ENCODE results near the gene DMD. TPM values are rescaled to one million over a fixed set of nuclear protein-coding genes. Genes with fewer than 3 reads are reported as not detected.

DMD gene
- polyA plus RNA-seq, 3 donors: 0.23 TPM; not detected in 2

GRCh38 chrX:31854716-31855115, 1356.6 kb downstream of the DMD start:
- H3K4me1 Mint-ChIP-seq: no peaks in the 10 kb centered on the region
- Histone ChIP-seq H3K79me2 (ENCODE audit: insufficient read depth, low read length) (no peaks in the 10 kb centered on the region), H3K36me3 (replicated peaks in 1 of 2; ENCODE audit: control insufficient read depth in 1 of 2, insufficient read depth in 2 of 2, low read length in 2 of 2) (no peaks in the 10 kb centered on the region), H3K9ac (ENCODE audit: insufficient read depth, low read length, poor library complexity, severe bottlenecking) (no peak overlapping the region), H3K4me3 (replicated peaks in 1 of 3; ENCODE audit: low read depth in 2 of 3, low read length in 3 of 3) (no peak overlapping the region), H3K4me1 (ENCODE audit: control insufficient read depth in 1 of 2, insufficient read depth in 2 of 2, low read length in 2 of 2) (no peaks in the 10 kb centered on the region), H3K4me2 (replicated peaks; ENCODE audit: extremely low read depth, low read length, poor library complexity, severe bottlenecking) (no peak overlapping the region), H3K27ac (ENCODE audit: low read depth in 1 of 2, low read length in 2 of 2) (no peak overlapping the region), H2AFZ (ENCODE audit: insufficient read depth, low read depth, low read length, poor library complexity, severe bottlenecking) (no peak overlapping the region), H3K27me3 (ENCODE audit: control insufficient read depth in 2 of 2, insufficient read depth in 2 of 2, low read length in 2 of 2) (no peaks in the 10 kb centered on the region), H4K20me1 (ENCODE audit: insufficient read depth, low read length) (no peaks in the 10 kb centered on the region), H3K9me3 (replicated peaks in 1 of 2; ENCODE audit: control insufficient read depth in 1 of 2, insufficient read depth in 1 of 2, low read length in 2 of 2) (no peaks in the 10 kb centered on the region)
- H3K27me3 Mint-ChIP-seq (ENCODE audit: low read depth in 3 of 3): peaks cover 0 to 3% (median 1%) of the 10 kb centered on the region in 3 donors
- intact Hi-C loops (cut with micrococcal nuclease): no loop called here
- H3K4me3 Mint-ChIP-seq: no peak overlapping the region
- WGBS (ENCODE audit: insufficient coverage): no CpG with 5 or more reads among the region's 5 CpGs
- DNase-seq: no peak
- no peaks in the 10 kb centered on the region for H3K36me3 Mint-ChIP-seq
- TF ChIP-seq, protein P1, sequence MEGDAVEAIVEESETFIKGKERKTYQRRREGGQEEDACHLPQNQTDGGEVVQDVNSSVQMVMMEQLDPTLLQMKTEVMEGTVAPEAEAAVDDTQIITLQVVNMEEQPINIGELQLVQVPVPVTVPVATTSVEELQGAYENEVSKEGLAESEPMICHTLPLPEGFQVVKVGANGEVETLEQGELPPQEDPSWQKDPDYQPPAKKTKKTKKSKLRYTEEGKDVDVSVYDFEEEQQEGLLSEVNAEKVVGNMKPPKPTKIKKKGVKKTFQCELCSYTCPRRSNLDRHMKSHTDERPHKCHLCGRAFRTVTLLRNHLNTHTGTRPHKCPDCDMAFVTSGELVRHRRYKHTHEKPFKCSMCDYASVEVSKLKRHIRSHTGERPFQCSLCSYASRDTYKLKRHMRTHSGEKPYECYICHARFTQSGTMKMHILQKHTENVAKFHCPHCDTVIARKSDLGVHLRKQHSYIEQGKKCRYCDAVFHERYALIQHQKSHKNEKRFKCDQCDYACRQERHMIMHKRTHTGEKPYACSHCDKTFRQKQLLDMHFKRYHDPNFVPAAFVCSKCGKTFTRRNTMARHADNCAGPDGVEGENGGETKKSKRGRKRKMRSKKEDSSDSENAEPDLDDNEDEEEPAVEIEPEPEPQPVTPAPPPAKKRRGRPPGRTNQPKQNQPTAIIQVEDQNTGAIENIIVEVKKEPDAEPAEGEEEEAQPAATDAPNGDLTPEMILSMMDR (IDR thresholded peaks at IDR 0.05): no peak
- H3K27ac Mint-ChIP-seq: no peak overlapping the region
- H3K9me3 Mint-ChIP-seq: peaks cover 0 to 4% (median 0%) of the 10 kb centered on the region in 7 donors

- H3K9ac ChIP-seq (ENCODE audit: insufficient read depth, low read length, poor library complexity, severe bottlenecking): no peak overlapping the region
- TF ChIP-seq, protein P1 (IDR thresholded peaks at IDR 0.05): no peak
- H3K36me3 ChIP-seq (replicated peaks in 1 of 2; ENCODE audit: control insufficient read depth in 1 of 2, insufficient read depth in 2 of 2, low read length in 2 of 2): no peaks in the 10 kb centered on the region
- H3K4me3 ChIP-seq (replicated peaks in 1 of 3; ENCODE audit: low read depth in 2 of 3, low read length in 3 of 3): no peak overlapping the region
- Mint-ChIP-seq H3K4me1 (no peaks in the 10 kb centered on the region), H3K9me3 (peaks cover 0 to 4% (median 0%) of the 10 kb centered on the region in 7 donors), H3K36me3 (no peaks in the 10 kb centered on the region), H3K27ac (peak overlapping the region in 1 of 7 donors; percentile 0), H3K27me3 (ENCODE audit: low read depth in 3 of 3) (peaks cover 0 to 5% (median 1%) of the 10 kb centered on the region in 3 donors), H3K4me3 (no peak overlapping the region)
- H2AFZ ChIP-seq (ENCODE audit: insufficient read depth, low read depth, low read length, poor library complexity, severe bottlenecking): no peak overlapping the region
- no peaks in the 10 kb centered on the region for H4K20me1 ChIP-seq (ENCODE audit: insufficient read depth, low read length)
- no CpG with 5 or more reads among the region's 1 CpG for WGBS (ENCODE audit: insufficient coverage)
- H3K4me2 ChIP-seq (replicated peaks; ENCODE audit: extremely low read depth, low read length, poor library complexity, severe bottlenecking): no peak overlapping the region
- H3K27ac ChIP-seq (ENCODE audit: low read depth in 1 of 2, low read length in 2 of 2): no peak overlapping the region
- no peaks in the 10 kb centered on the region for H3K4me1 ChIP-seq (ENCODE audit: control insufficient read depth in 1 of 2, insufficient read depth in 2 of 2, low read length in 2 of 2)
- no peaks in the 10 kb centered on the region for H3K9me3 ChIP-seq (replicated peaks in 1 of 2; ENCODE audit: control insufficient read depth in 1 of 2, insufficient read depth in 1 of 2, low read length in 2 of 2)
- H3K27me3 ChIP-seq (ENCODE audit: control insufficient read depth in 2 of 2, insufficient read depth in 2 of 2, low read length in 2 of 2): no peaks in the 10 kb centered on the region
- DNase-seq: no peak
- H3K79me2 ChIP-seq (ENCODE audit: insufficient read depth, low read length): no peaks in the 10 kb centered on the region
- intact Hi-C loops (cut with micrococcal nuclease): no loop called here
Observed at GRCh38 chrX:31851761-31852160, 1359.6 kb downstream of the DMD start.

Data from CD14-positive monocyte (primary cell).